WTC11 (cell line): ENCODE measurements around the gene KCNA5.

Source experiments
- TF ChIP-seq, protein P1 (sequence below): fragments of 200-600 bp; IDR thresholded peaks from 2 replicates; pipeline ENCODE4 v1.8.0; 2022; ENCODE audit warnings: antibody characterized with exemption
- TF ChIP-seq, protein P2 (sequence below): sonication (generic); formaldehyde crosslinking; conservative IDR thresholded peaks from 2 replicates; pipeline ENCODE4 v1.8.1; 2022; ENCODE audit warnings: mild to moderate bottlenecking, missing genetic modification reagents
- TF ChIP-seq, protein P3 (sequence below): sonication (generic); formaldehyde crosslinking; IDR thresholded peaks from 2 replicates; pipeline ENCODE4 v1.8.0; 2022; ENCODE audit warnings: mild to moderate bottlenecking, missing genetic modification reagents

DNA sequence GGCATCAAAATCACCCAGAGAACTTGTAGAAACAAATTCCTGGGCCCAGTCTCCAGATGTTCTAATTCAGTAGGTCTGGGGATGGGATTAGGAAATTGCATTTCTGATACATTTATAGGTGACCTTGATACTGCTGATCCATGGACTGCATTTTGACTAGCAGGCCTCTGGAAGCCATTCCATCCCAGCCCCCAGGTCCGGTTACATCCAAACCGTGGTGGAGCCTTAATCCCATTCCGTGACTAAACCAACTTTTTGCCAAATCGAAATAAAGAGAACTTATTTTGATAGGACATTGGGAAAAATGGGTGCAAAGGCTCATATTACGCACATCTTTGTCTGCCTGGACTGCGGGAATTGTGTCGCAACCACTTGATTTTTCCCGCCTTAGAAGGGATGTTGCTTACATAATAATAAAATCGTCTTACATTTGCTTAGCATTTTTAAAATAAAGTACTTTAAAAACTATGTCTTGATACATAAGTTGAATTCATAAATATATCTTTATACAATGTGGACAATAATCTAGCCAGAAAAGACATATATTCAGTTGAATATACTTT, 5.8 kb upstream of the KCNA5 start:
- TF ChIP-seq, protein P1, sequence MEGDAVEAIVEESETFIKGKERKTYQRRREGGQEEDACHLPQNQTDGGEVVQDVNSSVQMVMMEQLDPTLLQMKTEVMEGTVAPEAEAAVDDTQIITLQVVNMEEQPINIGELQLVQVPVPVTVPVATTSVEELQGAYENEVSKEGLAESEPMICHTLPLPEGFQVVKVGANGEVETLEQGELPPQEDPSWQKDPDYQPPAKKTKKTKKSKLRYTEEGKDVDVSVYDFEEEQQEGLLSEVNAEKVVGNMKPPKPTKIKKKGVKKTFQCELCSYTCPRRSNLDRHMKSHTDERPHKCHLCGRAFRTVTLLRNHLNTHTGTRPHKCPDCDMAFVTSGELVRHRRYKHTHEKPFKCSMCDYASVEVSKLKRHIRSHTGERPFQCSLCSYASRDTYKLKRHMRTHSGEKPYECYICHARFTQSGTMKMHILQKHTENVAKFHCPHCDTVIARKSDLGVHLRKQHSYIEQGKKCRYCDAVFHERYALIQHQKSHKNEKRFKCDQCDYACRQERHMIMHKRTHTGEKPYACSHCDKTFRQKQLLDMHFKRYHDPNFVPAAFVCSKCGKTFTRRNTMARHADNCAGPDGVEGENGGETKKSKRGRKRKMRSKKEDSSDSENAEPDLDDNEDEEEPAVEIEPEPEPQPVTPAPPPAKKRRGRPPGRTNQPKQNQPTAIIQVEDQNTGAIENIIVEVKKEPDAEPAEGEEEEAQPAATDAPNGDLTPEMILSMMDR, result no peak
- TF ChIP-seq, protein P2, sequence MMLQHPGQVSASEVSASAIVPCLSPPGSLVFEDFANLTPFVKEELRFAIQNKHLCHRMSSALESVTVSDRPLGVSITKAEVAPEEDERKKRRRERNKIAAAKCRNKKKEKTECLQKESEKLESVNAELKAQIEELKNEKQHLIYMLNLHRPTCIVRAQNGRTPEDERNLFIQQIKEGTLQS (CRISPR knock-in tag), result no peak
- TF ChIP-seq, protein P3, sequence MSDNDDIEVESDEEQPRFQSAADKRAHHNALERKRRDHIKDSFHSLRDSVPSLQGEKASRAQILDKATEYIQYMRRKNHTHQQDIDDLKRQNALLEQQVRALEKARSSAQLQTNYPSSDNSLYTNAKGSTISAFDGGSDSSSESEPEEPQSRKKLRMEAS (CRISPR knock-in tag), result no peak
